Measurements from ENCODE around the gene BCL7B. TPM values are rescaled to one million over a fixed set of nuclear protein-coding genes. Genes with fewer than 3 reads are reported as not detected.

BCL7B gene
- total and polyA plus RNA-seq, 2 of the 4 experiments (the other 2 are of a cell fraction) = 7.2 to 51.3 TPM

GRCh38 chr7:73573791-73574190 lies 16.3 kb upstream of the BCL7B start:
- no TSS peak for BruUV-seq (replicated peaks)
- 98% methylated on average over 4 of the region's 11 CpGs; no CpG with 5 or more reads in 1 of the 2 experiments for WGBS, 2 experiments (ENCODE audit: extremely low coverage in 2 of 2, insufficient read length in 1 of 2)
- H4K8ac ChIP-seq (ENCODE audit: low read depth in 2 of 2, low read length in 2 of 2) = no peak overlapping the region
- peaks cover 31% of the 10 kb centered on the region for H4K20me1 ChIP-seq (ENCODE audit: insufficient read depth, low read length)
- H3K4me1 ChIP-seq (ENCODE audit: control insufficient read depth, insufficient read depth, low read length) = peaks cover 6% of the 10 kb centered on the region
- dilution Hi-C loops (cut with HindIII; ENCODE audit: low sequenced_read_pairs, unreplicated experiment) = no loop called here
- no peak for TF ChIP-seq MAFK (IDR thresholded peaks at IDR 0.05; ENCODE audit: low read depth, low read length)
- TF ChIP-seq SMC3 (IDR thresholded peaks at IDR 0.05; ENCODE audit: low read depth, low read length) = no peak
- TF ChIP-seq MAZ (IDR thresholded peaks at IDR 0.05; ENCODE audit: borderline replicate concordance, low read depth, low read length) = no peak
- no peak for TF ChIP-seq USF2 (IDR thresholded peaks at IDR 0.05; ENCODE audit: low read depth, low read length)
- no peak for TF ChIP-seq ELK1 (IDR thresholded peaks at IDR 0.05; ENCODE audit: borderline replicate concordance, low read depth, low read length)
- TF ChIP-seq RFX5 (IDR thresholded peaks at IDR 0.05; ENCODE audit: low read depth, low read length) = no peak
- no peak overlapping the region for H3K9ac ChIP-seq (ENCODE audit: low read depth, low read length)
- H2BK120ac ChIP-seq (ENCODE audit: low read depth, low read length) = no peak overlapping the region
- no peaks in the 10 kb centered on the region for H3K27me3 ChIP-seq (ENCODE audit: control insufficient read depth, insufficient read depth, low read length)
- no peak overlapping the region for H3K4ac ChIP-seq (ENCODE audit: low read depth, low read length)
- no peak overlapping the region for H3K23ac ChIP-seq (ENCODE audit: low read depth, low read length)
- ATAC-seq (ENCODE audit: low read depth) = no peak
- no peak overlapping the region for H3K27ac ChIP-seq (ENCODE audit: insufficient read depth, low read length)
- CTCF ChIA-PET = no interaction called here
- H3K4me3 ChIP-seq (ENCODE audit: insufficient read depth, low read depth, low read length) = no peak overlapping the region
- no peak for DNase-seq
- no peak overlapping the region for H3K56ac ChIP-seq (ENCODE audit: extremely low read depth, insufficient read depth, low read length)
- H2AK9ac ChIP-seq (replicated peaks; ENCODE audit: low read depth, low read length, poor library complexity) = no peak overlapping the region
- no peaks in the 10 kb centered on the region for H3K9me3 ChIP-seq (ENCODE audit: control insufficient read depth, insufficient read depth, low read length)
- no peak overlapping the region for H2AFZ ChIP-seq (replicated peaks; ENCODE audit: low read length, poor library complexity)
- H3K18ac ChIP-seq (ENCODE audit: low read depth, low read length) = no peak overlapping the region
- H4K5ac ChIP-seq (ENCODE audit: low read depth, low read length) = no peak overlapping the region
- intact Hi-C loops (cut with micrococcal nuclease) = no loop called here
- peaks cover 5% of the 10 kb centered on the region for H3K9me1 ChIP-seq (ENCODE audit: insufficient read depth, low read length)
- POLR2A ChIA-PET (ENCODE audit: unreplicated experiment) = no interaction called here
- no peak overlapping the region for H2BK20ac ChIP-seq (ENCODE audit: low read depth, low read length)
- no peak overlapping the region for H4K91ac ChIP-seq (ENCODE audit: insufficient read depth, low read depth, low read length)
- no peak overlapping the region for H3K4me2 ChIP-seq (ENCODE audit: low read depth, low read length)
- no peak overlapping the region for H2BK15ac ChIP-seq (ENCODE audit: low read depth, low read length)
- no peak overlapping the region for H2BK5ac ChIP-seq (ENCODE audit: low read depth, low read length, poor library complexity, severe bottlenecking)
- peaks cover 30 to 61% of the 10 kb centered on the region in 2 experiments for H3K79me1 ChIP-seq (ENCODE audit: low read depth in 1 of 2, low read length in 2 of 2)
- H3K36me3 ChIP-seq (ENCODE audit: control insufficient read depth, insufficient read depth, low read length) = peaks cover 51% of the 10 kb centered on the region
- in situ Hi-C loops (cut with MboI; ENCODE audit: low sequenced_read_pairs) = no loop called here
- H3K14ac ChIP-seq (replicated peaks; ENCODE audit: low read depth, low read length) = no peak overlapping the region
- H2AK5ac ChIP-seq (ENCODE audit: low read depth, low read length) = no peak overlapping the region
